Muscle layer of colon (tissue), 2 donors: ENCODE measurements around the gene AGXT.

Experiments used
- H3K27ac ChIP-seq: one replicate; pipeline ENCODE4 v1.7.0; 2013; ENCODE audit warnings: low read depth, mild to moderate bottlenecking, low read length, moderate library complexity
- H3K27me3 ChIP-seq, 2 donors: one replicate each; pipeline ENCODE4 v1.7.0; 2013; ENCODE audit warnings: low read length in 2 of 2, mild to moderate bottlenecking in 2 of 2; ENCODE audit not compliant: insufficient read depth in 2 of 2, control insufficient read depth in 1 of 2
- H3K36me3 ChIP-seq: one replicate; pipeline ENCODE4 v1.7.0; 2013; ENCODE audit warnings: mild to moderate bottlenecking, low read length; ENCODE audit not compliant: insufficient read depth
- H3K4me1 ChIP-seq: one replicate; pipeline ENCODE4 v1.7.0; 2013; ENCODE audit warnings: mild to moderate bottlenecking, low read length; ENCODE audit not compliant: insufficient read depth
- H3K4me3 ChIP-seq, 2 donors: one replicate each; pipeline ENCODE4 v1.7.0; 2013; ENCODE audit warnings: low read length in 2 of 2, low read depth in 1 of 2, mild to moderate bottlenecking in 1 of 2, moderate library complexity in 1 of 2
- H3K9ac ChIP-seq: one replicate; pipeline ENCODE4 v1.7.0; 2013; ENCODE audit warnings: low read length
- H3K9me3 ChIP-seq: one replicate; pipeline ENCODE4 v1.7.0; 2013; ENCODE audit warnings: mild to moderate bottlenecking, low read length
- donor health status: abdominal sarcoma.
- donor health status: Adenocarcinoma of cecum.

The AGXT gene

DNA sequence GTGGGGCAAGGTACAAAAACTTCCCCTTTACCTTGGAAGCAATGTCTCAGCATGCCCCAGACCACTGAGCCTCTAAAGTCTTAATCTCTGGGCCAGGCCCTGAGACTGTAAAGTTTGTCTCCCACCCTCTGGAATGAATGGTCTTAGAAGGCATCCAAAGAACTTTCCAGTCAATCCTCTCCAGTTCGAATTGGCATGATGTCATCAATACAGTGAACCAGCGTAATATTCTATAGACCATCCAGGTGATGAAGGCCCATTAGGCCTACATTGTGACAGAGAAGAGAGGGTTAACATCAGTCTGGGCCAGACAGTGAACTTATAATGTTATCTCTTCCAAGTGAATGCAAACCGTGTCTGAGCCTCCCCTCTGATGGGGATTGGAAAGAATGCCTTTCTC is 16.1 kb downstream of the AGXT start:
- no peak overlapping the region for H3K9ac ChIP-seq
- H3K36me3 ChIP-seq, result no peaks in the 10 kb centered on the region
- H3K9me3 ChIP-seq, result no peaks in the 10 kb centered on the region
- H3K27ac ChIP-seq, result no peak overlapping the region
- no peak overlapping the region for H3K4me3 ChIP-seq
- H3K4me1 ChIP-seq, result no peaks in the 10 kb centered on the region
- H3K27me3 ChIP-seq, result no peaks in the 10 kb centered on the region

DNA sequence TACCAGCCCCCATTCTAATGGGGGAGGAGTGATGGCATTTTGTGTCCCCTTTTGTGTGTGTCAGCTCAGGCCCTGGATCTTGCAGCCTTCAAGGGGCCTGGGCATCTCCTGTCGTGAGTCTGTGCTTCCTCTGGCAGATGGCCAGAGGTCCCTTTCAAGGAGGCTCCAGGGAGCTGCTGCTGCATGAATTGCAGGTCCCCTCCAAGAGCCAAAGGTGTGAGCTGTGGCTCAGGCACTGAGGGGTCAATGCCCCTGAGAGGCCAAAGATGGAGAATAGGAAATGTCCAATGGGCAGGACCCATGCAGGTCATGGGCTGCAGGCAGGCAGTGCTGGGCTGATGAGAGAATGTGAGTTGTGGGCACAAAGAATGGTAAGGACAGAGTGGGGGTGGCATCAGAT is 16.9 kb downstream of the AGXT start:
- no peak overlapping the region for H3K4me3 ChIP-seq
- H3K36me3 ChIP-seq, result no peaks in the 10 kb centered on the region
- H3K9ac ChIP-seq, result no peak overlapping the region
- H3K4me1 ChIP-seq, result no peaks in the 10 kb centered on the region
- H3K9me3 ChIP-seq, result no peaks in the 10 kb centered on the region
- no peak overlapping the region for H3K27ac ChIP-seq
- H3K27me3 ChIP-seq, result no peaks in the 10 kb centered on the region

DNA sequence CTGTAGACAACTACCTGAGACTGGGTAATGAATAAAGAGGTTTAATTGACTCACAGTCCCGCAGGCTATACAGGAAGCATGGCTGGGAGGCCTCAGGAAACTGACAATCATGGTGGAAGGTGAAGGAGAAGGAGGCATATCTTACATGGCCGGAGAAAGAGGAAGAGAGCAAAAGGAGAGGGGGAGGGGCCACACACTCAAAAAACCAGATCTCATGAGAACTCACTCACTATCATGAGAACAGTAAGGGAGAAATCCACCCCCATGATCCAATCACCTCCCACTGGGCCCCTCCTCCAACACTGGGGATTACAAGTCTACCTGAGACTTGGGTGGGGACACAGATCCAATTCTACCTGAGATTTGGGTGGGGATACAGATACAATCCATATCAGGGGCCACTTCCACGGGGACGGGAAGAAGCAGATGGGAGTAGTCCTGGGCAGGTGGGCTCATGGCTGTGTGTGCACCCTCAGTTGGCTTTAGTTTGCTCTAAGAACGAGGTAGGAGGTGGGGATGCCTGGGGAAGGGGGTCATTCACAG is 17.5 kb downstream of the AGXT start:
- no peak overlapping the region for H3K27ac ChIP-seq
- H3K9ac ChIP-seq, result no peak overlapping the region
- no peaks in the 10 kb centered on the region for H3K36me3 ChIP-seq
- no peaks in the 10 kb centered on the region for H3K27me3 ChIP-seq
- no peaks in the 10 kb centered on the region for H3K9me3 ChIP-seq
- no peaks in the 10 kb centered on the region for H3K4me1 ChIP-seq
- H3K4me3 ChIP-seq, result no peak overlapping the region

DNA sequence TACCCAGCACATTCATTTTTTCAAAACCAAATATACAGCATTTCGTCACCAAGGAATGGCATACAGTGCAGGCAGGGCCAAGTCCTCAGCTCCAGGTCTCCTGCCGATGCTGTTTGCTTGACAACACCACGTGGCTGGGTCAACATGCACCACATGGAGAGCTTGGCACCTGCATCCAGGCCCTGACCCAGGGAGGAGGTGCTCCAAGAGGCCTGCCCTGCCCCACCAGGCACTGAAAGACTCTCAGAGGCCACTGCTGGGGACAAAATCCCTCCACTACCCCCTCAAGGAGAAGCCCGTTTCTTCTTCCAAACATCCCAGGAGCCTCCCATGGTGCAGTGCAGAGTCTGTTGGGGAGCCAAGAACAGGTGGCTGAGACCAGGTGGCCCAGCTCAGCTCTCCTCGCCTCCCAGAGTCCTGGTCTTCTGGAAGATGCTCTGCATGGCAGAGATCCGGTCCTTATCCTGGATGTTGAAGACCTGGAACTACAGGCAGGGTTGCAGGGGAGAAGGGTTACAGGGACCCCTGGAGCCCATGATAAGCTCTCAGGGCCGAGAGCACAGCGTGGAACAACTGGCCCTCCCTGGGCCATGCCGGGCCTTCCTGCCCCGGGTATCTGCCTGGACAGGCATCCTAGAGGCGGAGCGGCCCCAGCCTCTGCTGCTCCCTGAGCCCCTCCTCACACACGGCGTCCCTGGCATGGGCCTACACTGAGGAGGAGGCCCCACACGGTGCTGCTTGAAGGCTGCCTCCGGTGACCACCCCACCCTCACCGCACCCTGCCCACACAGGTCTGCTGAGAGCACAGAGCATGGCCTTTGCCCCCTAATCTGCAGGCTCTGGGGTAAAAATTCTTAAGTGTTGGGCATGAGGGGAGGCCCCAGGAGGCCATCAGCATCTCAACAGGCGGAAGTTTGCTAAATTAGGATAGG is 18.3 kb downstream of the AGXT start:
- Histone ChIP-seq H3K4me3 (no peak overlapping the region), H3K27me3 (no peaks in the 10 kb centered on the region), H3K4me1 (no peaks in the 10 kb centered on the region), H3K9me3 (no peaks in the 10 kb centered on the region), H3K36me3 (no peaks in the 10 kb centered on the region), H3K9ac (no peak overlapping the region), H3K27ac (no peak overlapping the region)

DNA sequence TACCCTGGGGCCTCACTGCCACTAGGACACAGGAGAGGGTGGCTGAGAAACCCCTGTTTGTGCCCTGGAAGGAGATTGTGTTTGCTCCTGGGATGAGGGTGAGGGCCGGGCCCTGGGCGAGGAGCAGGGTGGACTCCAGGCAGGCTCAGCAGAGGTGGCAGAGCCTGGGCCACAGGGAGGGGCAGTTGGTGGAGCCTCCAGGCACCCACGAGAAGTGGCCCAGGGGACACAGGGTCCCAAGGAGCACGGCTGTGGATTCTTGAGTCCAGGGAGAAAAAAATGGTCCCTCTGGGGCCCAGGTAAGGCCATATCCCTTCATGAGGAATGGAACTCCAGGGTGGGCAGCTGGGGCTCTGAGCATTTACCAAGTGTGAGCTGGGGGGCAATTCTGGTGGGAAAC is 19.0 kb downstream of the AGXT start:
- Histone ChIP-seq H3K4me1 (no peaks in the 10 kb centered on the region), H3K27ac (no peak overlapping the region), H3K36me3 (no peaks in the 10 kb centered on the region), H3K9me3 (no peaks in the 10 kb centered on the region), H3K27me3 (no peaks in the 10 kb centered on the region), H3K9ac (no peak overlapping the region), H3K4me3 (no peak overlapping the region)

DNA sequence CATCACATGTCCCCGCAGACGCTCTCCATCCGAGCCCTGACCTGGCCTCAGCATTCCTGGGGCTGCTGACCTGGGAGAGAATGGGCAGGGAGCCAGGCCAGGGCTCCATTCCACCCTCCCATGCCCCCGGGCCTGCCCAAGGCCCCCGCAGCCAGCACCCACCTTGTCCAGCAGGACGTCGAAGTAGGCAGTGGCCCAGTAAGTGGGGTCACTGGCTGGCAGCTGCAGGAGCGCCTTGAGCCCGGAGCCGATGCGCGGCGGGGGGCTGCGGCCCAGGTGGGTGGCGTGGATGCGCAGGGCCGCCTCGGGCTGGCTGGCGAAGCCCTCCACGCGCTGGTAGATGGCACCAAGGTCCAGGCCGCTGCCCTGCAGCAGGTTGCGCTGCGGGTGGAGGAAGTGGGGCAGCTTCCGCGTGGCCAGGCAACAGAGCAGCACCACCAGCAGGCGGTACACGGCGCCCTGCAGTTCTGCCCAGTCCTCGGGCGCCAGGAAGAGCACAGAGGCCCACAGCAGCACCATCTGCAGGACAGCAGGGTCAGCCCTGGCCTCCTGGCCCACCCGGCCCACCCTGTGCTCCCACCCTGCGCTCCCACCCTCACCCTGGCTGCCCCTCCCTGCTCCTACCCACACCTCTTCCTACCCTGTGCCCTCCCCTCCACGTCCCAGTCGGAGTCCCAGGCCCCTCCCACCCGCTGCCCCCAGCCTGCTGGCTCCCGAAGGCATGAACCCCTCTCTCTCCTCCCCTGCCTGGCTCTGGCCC is 19.7 kb downstream of the AGXT start:
- H3K27ac ChIP-seq, result no peak overlapping the region
- no peak overlapping the region for H3K9ac ChIP-seq
- H3K27me3 ChIP-seq, result no peaks in the 10 kb centered on the region
- no peaks in the 10 kb centered on the region for H3K4me1 ChIP-seq
- no peak overlapping the region for H3K4me3 ChIP-seq
- no peaks in the 10 kb centered on the region for H3K9me3 ChIP-seq
- no peaks in the 10 kb centered on the region for H3K36me3 ChIP-seq

DNA sequence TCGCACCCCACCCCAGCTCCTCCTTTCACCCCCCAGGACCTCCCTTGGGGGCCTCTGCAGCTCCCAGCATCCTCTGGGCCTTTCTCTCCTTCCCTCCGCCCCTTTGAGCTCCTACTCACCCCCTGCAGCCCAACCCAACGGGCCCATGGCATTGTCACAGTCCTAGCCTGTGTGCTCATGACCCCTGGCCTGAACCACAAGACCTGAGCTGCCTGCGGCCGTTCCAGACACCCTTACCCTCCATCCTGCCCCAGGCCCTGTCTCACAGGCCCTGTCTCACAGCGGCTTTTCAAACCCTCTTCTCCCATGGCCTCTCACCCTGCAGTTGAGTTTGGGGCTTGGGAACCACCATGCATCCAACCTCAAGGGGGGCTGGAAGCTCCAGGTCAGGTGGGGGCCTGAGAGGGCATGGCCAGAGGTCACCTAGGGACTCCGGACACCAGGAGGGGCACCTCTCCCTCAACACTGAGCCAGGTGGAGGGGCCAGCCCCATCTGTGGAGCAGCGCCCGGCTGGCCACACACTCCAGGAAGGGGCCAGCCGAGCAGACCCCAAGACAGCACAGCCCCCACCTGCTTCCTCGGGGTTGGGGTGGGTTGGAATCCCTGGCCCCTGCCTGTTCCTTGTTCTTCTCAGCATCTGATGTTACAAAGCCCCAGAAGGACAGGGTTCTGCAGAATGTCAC is 20.4 kb downstream of the AGXT start:
- no peak overlapping the region for H3K9ac ChIP-seq
- H3K27me3 ChIP-seq, result no peaks in the 10 kb centered on the region
- H3K4me1 ChIP-seq, result no peaks in the 10 kb centered on the region
- no peak overlapping the region for H3K27ac ChIP-seq
- no peaks in the 10 kb centered on the region for H3K36me3 ChIP-seq
- no peaks in the 10 kb centered on the region for H3K9me3 ChIP-seq
- H3K4me3 ChIP-seq, result no peak overlapping the region

DNA sequence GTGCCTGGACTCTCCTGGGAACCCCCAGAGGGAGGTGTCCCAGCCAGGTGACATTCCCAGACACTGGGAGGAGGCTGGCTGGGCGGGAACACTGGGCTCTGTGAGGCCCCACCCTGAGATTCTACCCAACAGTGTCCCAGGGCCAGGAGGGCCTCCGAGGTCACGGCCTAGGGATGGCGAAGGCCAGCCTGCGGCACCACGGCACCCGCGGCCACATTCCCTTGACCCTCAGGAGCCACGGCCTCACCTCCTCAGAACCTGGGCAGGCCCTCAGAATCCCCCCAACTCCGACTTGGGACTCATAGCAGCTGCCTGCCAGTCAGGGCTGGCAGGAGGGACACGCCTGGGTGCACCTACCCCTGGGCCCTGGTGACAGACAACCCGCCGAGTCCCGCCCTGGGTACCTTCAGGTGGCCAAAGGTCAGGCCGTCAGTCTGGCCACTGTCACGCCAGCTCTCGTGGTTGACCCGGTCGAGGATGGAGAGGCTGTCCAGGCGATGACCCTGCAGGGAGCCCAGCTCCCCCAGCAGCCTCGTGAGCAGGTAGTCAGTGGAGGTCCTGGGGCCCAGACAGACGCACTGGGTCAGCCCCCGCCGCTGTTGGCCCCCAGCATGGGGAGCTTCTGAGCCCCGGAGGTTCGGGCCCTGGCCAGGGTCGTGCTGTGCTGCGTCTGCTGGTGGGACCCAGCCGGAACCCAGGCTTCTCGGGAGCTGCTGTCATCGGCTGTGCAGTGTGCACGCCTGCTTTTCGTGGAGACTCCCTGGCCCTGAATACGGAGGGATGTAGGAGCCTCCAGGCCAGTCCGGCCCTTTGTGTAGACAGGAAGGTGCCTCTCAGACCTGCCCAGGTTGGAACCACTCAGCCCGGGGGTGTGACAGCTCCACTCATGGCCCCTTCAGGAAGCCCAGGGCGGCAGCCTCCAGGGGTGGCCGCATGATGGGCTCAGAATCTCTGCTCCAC is 21.3 kb downstream of the AGXT start:
- Histone ChIP-seq H3K4me3 (no peak overlapping the region), H3K36me3 (no peaks in the 10 kb centered on the region), H3K27ac (no peak overlapping the region), H3K4me1 (no peaks in the 10 kb centered on the region), H3K27me3 (no peaks in the 10 kb centered on the region), H3K9ac (no peak overlapping the region), H3K9me3 (no peaks in the 10 kb centered on the region)

DNA sequence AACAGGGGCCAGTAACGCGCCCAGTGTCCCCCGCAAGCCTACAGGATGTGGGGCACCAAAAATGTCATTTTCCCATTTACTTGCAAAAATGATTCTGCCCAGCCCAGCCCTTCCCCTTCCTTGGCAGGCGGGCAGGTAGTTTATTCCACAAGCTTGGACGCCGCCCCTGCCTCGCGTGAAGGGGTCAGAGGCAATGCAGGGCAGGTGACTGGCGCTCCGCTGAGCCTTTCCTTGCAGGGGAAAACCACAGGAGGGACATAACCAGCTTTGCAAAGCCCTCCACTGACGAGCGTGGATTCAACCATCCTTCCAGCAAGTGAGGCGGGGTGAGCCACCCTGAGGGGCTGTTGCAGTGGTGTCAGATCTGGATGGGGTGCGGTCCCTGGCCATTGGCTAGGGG is 22.1 kb downstream of the AGXT start:
- no peak overlapping the region for H3K27ac ChIP-seq
- H3K4me1 ChIP-seq, result no peaks in the 10 kb centered on the region
- H3K9ac ChIP-seq, result no peak overlapping the region
- H3K27me3 ChIP-seq, result no peaks in the 10 kb centered on the region
- H3K9me3 ChIP-seq, result no peaks in the 10 kb centered on the region
- no peaks in the 10 kb centered on the region for H3K36me3 ChIP-seq
- H3K4me3 ChIP-seq, result no peak overlapping the region

DNA sequence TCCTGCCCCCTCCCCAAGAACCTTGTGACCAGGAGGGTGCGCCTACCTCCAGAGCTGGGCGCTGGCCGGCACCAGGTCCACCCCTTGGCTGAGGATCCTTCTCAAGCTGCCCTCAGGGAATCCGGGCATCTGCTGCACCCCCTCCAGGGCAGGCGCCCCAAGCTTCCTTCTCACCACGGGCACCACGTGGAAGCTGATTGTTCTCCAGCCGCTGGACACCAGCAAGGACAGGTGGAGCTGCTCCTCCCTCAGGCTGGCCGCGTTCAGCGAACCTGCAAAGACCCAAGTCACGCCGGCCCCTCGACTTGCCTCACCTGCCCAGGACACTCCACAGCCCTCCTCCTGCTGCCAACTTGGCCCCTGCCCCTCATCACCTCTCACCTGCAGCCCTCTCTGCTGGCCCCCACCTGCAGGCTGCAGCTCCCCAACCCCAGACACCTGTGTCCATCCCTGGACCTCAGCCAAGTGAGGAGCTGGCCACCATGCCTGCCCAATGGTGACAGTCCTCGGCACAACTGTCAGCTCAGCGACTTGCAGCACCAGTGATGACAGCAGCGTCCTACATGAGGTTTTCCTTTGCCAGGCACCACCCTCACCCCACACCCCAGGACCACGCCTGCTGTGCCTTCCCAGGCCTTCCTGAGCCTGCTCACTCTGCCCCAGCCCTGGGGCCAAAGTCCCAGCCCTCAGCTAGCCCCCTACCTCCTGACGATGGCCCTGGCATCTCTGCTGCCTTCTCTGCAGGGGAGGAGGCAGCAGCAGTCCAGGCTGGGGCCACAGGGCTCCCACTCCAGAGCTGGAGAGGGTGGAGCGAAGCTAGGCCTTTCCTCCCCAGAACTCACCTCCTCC is 23.1 kb downstream of the AGXT start:
- H3K9me3 ChIP-seq, result no peaks in the 10 kb centered on the region
- no peaks in the 10 kb centered on the region for H3K36me3 ChIP-seq
- H3K4me1 ChIP-seq, result no peaks in the 10 kb centered on the region
- H3K9ac ChIP-seq, result no peak overlapping the region
- H3K27ac ChIP-seq, result no peak overlapping the region
- H3K27me3 ChIP-seq, result no peaks in the 10 kb centered on the region
- H3K4me3 ChIP-seq, result no peak overlapping the region
